GM19035 (cell line): ENCODE data around the gene TTC9.
"Not testable (repeated sequence)": the region's sequence is repeated elsewhere in the genome, so short reads cannot be mapped to it uniquely, and the experiment has no call there.

Source experiments
- ATAC-seq: cut with Tn5 transposase; IDR thresholded peaks from one replicate; pipeline ENCODE4 v1.9.1; 2021; ENCODE audit not compliant: unreplicated experiment

Gene TTC9

GRCh38 chr14:70671652-70672644, 30.2 kb downstream of the TTC9 start:
- ATAC-seq = no peak

GRCh38 chr14:70677341-70677740, 35.6 kb downstream of the TTC9 start:
- ATAC-seq = no peak

GRCh38 chr14:70680748-70681147, 39.0 kb downstream of the TTC9 start:
- no peak for ATAC-seq

- ATAC-seq = no peak
Measured at GRCh38 chr14:70683983-70684382, 42.3 kb downstream of the TTC9 start.

GRCh38 chr14:70685474-70686197, 43.9 kb downstream of the TTC9 start:
- no peak for ATAC-seq

- ATAC-seq = no peak
Measured at GRCh38 chr14:70692210-70692609, 50.5 kb downstream of the TTC9 start.

GRCh38 chr14:70696026-70696425, 54.3 kb downstream of the TTC9 start:
- no peak for ATAC-seq

GRCh38 chr14:70697701-70698100, 56.0 kb downstream of the TTC9 start:
- no peak for ATAC-seq

GRCh38 chr14:70698288-70698687, 56.6 kb downstream of the TTC9 start:
- no peak for ATAC-seq

- ATAC-seq = no peak
Measured at GRCh38 chr14:70699646-70700045, 57.9 kb downstream of the TTC9 start.

GRCh38 chr14:70700955-70701585, 59.4 kb downstream of the TTC9 start:
- no peak for ATAC-seq

GRCh38 chr14:70701610-70702009, 59.9 kb downstream of the TTC9 start:
- no peak for ATAC-seq

GRCh38 chr14:70702161-70702560, 60.4 kb downstream of the TTC9 start:
- no peak for ATAC-seq

GRCh38 chr14:70703621-70704168, 62.0 kb downstream of the TTC9 start:
- ATAC-seq = not testable (repeated sequence)

- no peak for ATAC-seq
Measured at GRCh38 chr14:70704960-70705359, 63.2 kb downstream of the TTC9 start.

GRCh38 chr14:70706177-70706576, 64.5 kb downstream of the TTC9 start:
- no peak for ATAC-seq

GRCh38 chr14:70707138-70708038, 65.7 kb downstream of the TTC9 start:
- peak; percentile 60 for ATAC-seq

- no peak for ATAC-seq
Measured at GRCh38 chr14:70708717-70709570, 67.2 kb downstream of the TTC9 start.

- ATAC-seq = no peak
Measured at GRCh38 chr14:70709726-70710382, 68.1 kb downstream of the TTC9 start.
